ENCODE results near the gene MYRFL.

GRCh38 chr12:69966409-69966808 is 141.4 kb downstream of the MYRFL start:
- TF ChIP-seq POLR2A (IDR thresholded peaks at IDR 0.05) (no peak), CTCF (IDR thresholded peaks at IDR 0.05) (no peak), POLR2AphosphoS5 (IDR thresholded peaks at IDR 0.05) (no peak)

All from breast epithelium (tissue), 3 donors.